Neural crest cell (in vitro differentiated cells): ENCODE data around the gene SSBP2. TPM values are rescaled to one million over a fixed set of nuclear protein-coding genes. Genes with fewer than 3 reads are reported as not detected.
A peak's percentile ranks its signal among the peaks of the same experiment; 100 is the strongest.

Source experiments
- DNase-seq: peaks from one replicate; pipeline ENCODE4 v3.0.0; 2021; ENCODE audit warnings: low read depth, mixed read lengths, low spot score
- H3K27ac Mint-ChIP-seq: one replicate; pipeline ENCODE4 v1.8.0; 2021; ENCODE audit warnings: mild to moderate bottlenecking, mixed read lengths; ENCODE audit not compliant: unreplicated experiment
- H3K27me3 Mint-ChIP-seq: 2 replicates; pipeline ENCODE4 v1.8.0; 2021; ENCODE audit warnings: low read depth, mild to moderate bottlenecking, mixed read lengths
- H3K36me3 Mint-ChIP-seq: 2 replicates; pipeline ENCODE4 v1.8.0; 2021; ENCODE audit warnings: low read depth, mild to moderate bottlenecking, mixed read lengths
- H3K4me1 Mint-ChIP-seq: 2 replicates; pipeline ENCODE4 v1.8.0; 2021; ENCODE audit warnings: mixed read lengths
- H3K4me3 Mint-ChIP-seq: one replicate; pipeline ENCODE4 v1.8.0; 2021; ENCODE audit warnings: mild to moderate bottlenecking, mixed read lengths
- H3K9me3 Mint-ChIP-seq: 2 replicates; pipeline ENCODE4 v1.8.0; 2021; ENCODE audit warnings: mixed read lengths
- CTCF ChIP-seq: fragments of 200-600 bp; sonication (generic); conservative IDR thresholded peaks from 2 replicates; pipeline ENCODE4 v1.5.0; 2021; ENCODE audit warnings: antibody characterized with exemption, mild to moderate bottlenecking
- total RNA-seq: library from RNA; stranded (reverse); gene quantifications from 2 replicates; pipeline ENCODE4 v1.2.1, GENCODE V29; 2021

Gene SSBP2
- total RNA-seq, 1 donor from 2014 or later: 81.7 TPM

GRCh38 chr5:81747030-81747429, 3.9 kb downstream of the SSBP2 start:
- TF ChIP-seq CTCF: no peak
- Mint-ChIP-seq H3K4me3 (peak overlapping the region; percentile 76), H3K27me3 (no peaks in the 10 kb centered on the region), H3K27ac (no peak overlapping the region), H3K36me3 (no peaks in the 10 kb centered on the region), H3K4me1 (peaks cover 44% of the 10 kb centered on the region), H3K9me3 (no peaks in the 10 kb centered on the region)
- no peak for DNase-seq

- H3K36me3 Mint-ChIP-seq: peaks cover 11% of the 10 kb centered on the region
- TF ChIP-seq CTCF: no peak
- peaks cover 15% of the 10 kb centered on the region for H3K4me1 Mint-ChIP-seq
- DNase-seq: no peak
- peaks cover 6% of the 10 kb centered on the region for H3K9me3 Mint-ChIP-seq
- H3K4me3 Mint-ChIP-seq: no peak overlapping the region
- no peaks in the 10 kb centered on the region for H3K27me3 Mint-ChIP-seq
- H3K27ac Mint-ChIP-seq: no peak overlapping the region
Observed at GRCh38 chr5:81740758-81741157, 10.1 kb downstream of the SSBP2 start.

GRCh38 chr5:81739291-81739690, 11.6 kb downstream of the SSBP2 start:
- no peak for DNase-seq
- peaks cover 6% of the 10 kb centered on the region for H3K4me1 Mint-ChIP-seq
- TF ChIP-seq CTCF: no peak
- no peak overlapping the region for H3K4me3 Mint-ChIP-seq
- peaks cover 11% of the 10 kb centered on the region for H3K36me3 Mint-ChIP-seq
- no peaks in the 10 kb centered on the region for H3K27me3 Mint-ChIP-seq
- H3K9me3 Mint-ChIP-seq: peaks cover 6% of the 10 kb centered on the region
- no peak overlapping the region for H3K27ac Mint-ChIP-seq

- TF ChIP-seq CTCF: no peak
- Mint-ChIP-seq H3K4me1 (peaks cover 15% of the 10 kb centered on the region), H3K27ac (no peak overlapping the region), H3K27me3 (no peaks in the 10 kb centered on the region), H3K4me3 (no peak overlapping the region), H3K36me3 (no peaks in the 10 kb centered on the region), H3K9me3 (no peaks in the 10 kb centered on the region)
- DNase-seq: no peak
Observed at GRCh38 chr5:81729276-81729675, 21.6 kb downstream of the SSBP2 start.

GRCh38 chr5:81728301-81728700, 22.6 kb downstream of the SSBP2 start:
- peaks cover 10% of the 10 kb centered on the region for H3K4me1 Mint-ChIP-seq
- no peak overlapping the region for H3K27ac Mint-ChIP-seq
- H3K36me3 Mint-ChIP-seq: no peaks in the 10 kb centered on the region
- no peaks in the 10 kb centered on the region for H3K9me3 Mint-ChIP-seq
- no peak for DNase-seq
- no peaks in the 10 kb centered on the region for H3K27me3 Mint-ChIP-seq
- no peak overlapping the region for H3K4me3 Mint-ChIP-seq
- TF ChIP-seq CTCF: no peak

GRCh38 chr5:81726297-81726696, 24.6 kb downstream of the SSBP2 start:
- H3K27me3 Mint-ChIP-seq: no peaks in the 10 kb centered on the region
- H3K9me3 Mint-ChIP-seq: no peaks in the 10 kb centered on the region
- no peak overlapping the region for H3K27ac Mint-ChIP-seq
- no peaks in the 10 kb centered on the region for H3K36me3 Mint-ChIP-seq
- H3K4me1 Mint-ChIP-seq: peaks cover 11% of the 10 kb centered on the region
- no peak for TF ChIP-seq CTCF
- no peak for DNase-seq
- no peak overlapping the region for H3K4me3 Mint-ChIP-seq
